GM18951 (cell line): ENCODE results near the gene PTPRG.

Source experiments
- POLR2A ChIP-seq: IDR thresholded peaks from 4 replicates; pipeline ENCODE4 v1.6.1; 2011; ENCODE audit warnings: mild to moderate bottlenecking; ENCODE audit not compliant: insufficient read length, insufficient read depth; ENCODE audit errors: extremely low read depth
- in situ Hi-C: fragments of 300-500 bp; cut with MboI; formaldehyde crosslinking; loops from one replicate; pipeline ENCODE4 v1.12.0; 2022; ENCODE audit warnings: low sequenced_read_pairs, mixed read lengths, inconsistent platforms; ENCODE audit not compliant: unreplicated experiment

The PTPRG gene

GRCh38 chr3:62229211-62229610, 667.8 kb downstream of the PTPRG start:
- no peak for TF ChIP-seq POLR2A
- in situ Hi-C loops = no loop called here

- in situ Hi-C loops = no loop called here
- TF ChIP-seq POLR2A = no peak
These were observed 668.5 kb downstream of the PTPRG start for GRCh38 chr3:62229908-62230307.

- in situ Hi-C loops = no loop called here
- TF ChIP-seq POLR2A = no peak
These were observed 671.7 kb downstream of the PTPRG start for GRCh38 chr3:62233065-62233464.

GRCh38 chr3:62236016-62236415, 674.6 kb downstream of the PTPRG start:
- no peak for TF ChIP-seq POLR2A
- in situ Hi-C loops = no loop called here

- in situ Hi-C loops = no loop called here
- TF ChIP-seq POLR2A = no peak
These were observed 676.0 kb downstream of the PTPRG start for GRCh38 chr3:62237286-62237948.

GRCh38 chr3:62238003-62238402, 676.6 kb downstream of the PTPRG start:
- TF ChIP-seq POLR2A = no peak
- in situ Hi-C loops = no loop called here

GRCh38 chr3:62238431-62238830, 677.1 kb downstream of the PTPRG start:
- no peak for TF ChIP-seq POLR2A
- in situ Hi-C loops = no loop called here

GRCh38 chr3:62241279-62241678, 679.9 kb downstream of the PTPRG start:
- in situ Hi-C loops = no loop called here
- no peak for TF ChIP-seq POLR2A

- in situ Hi-C loops = no loop called here
- no peak for TF ChIP-seq POLR2A
These were observed 681.6 kb downstream of the PTPRG start for GRCh38 chr3:62242831-62243509.

- TF ChIP-seq POLR2A = no peak
- in situ Hi-C loops = no loop called here
These were observed 684.7 kb downstream of the PTPRG start for GRCh38 chr3:62246094-62246493.

- in situ Hi-C loops = no loop called here
These were observed 685.6 kb downstream of the PTPRG start for GRCh38 chr3:62246985-62247384.

GRCh38 chr3:62248734-62249483, 687.5 kb downstream of the PTPRG start:
- TF ChIP-seq POLR2A = no peak
- in situ Hi-C loops = no loop called here

More at GRCh38 chr3:62246985-62247384, 685.6 kb downstream of the PTPRG start:
- no peak for TF ChIP-seq POLR2A

GRCh38 chr3:62249484-62249776, 688.1 kb downstream of the PTPRG start:
- in situ Hi-C loops = no loop called here
- TF ChIP-seq POLR2A = no peak

GRCh38 chr3:62249855-62250543, 688.6 kb downstream of the PTPRG start:
- no peak for TF ChIP-seq POLR2A
- in situ Hi-C loops = no loop called here
